ENCODE results near the gene CCDC191.

Gene CCDC191

GRCh38 chr3:114079761-114080160 lies 23.4 kb upstream of the CCDC191 start:
- no peak overlapping the region for H3K4me3 Mint-ChIP-seq
- H3K9me3 Mint-ChIP-seq: no peaks in the 10 kb centered on the region
- no peaks in the 10 kb centered on the region for H3K27me3 Mint-ChIP-seq
- H3K27ac Mint-ChIP-seq: no peak overlapping the region
- H3K36me3 Mint-ChIP-seq: peaks cover 45% of the 10 kb centered on the region in 2 donors
- no peaks in the 10 kb centered on the region for H3K4me1 Mint-ChIP-seq
- ATAC-seq (replicated peaks) (no peak), DNase-seq (no peak)

DNA sequence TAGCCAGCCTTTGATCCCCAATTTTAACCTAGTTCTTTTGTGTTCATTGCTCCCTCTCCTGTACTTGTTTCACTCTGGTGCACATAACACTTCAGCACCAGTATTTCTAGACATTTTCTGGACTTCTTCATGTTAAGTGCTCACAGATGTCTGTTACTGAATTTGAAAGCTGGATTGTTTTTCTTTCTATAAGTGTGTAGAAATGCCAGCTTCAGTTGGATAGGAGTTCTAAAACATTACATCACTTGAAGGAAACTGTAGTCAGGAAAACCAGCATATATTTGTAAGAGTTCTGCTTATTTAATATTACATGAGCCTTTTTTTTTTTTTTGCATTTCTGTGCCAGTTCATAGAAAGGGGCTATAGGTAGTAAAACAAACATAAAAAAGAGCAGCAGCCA lies 21.8 kb upstream of the CCDC191 start:
- no peak overlapping the region for H3K4me3 Mint-ChIP-seq
- no peak for DNase-seq
- ATAC-seq (replicated peaks): no peak
- H3K27ac Mint-ChIP-seq: no peak overlapping the region
- peaks cover 43 to 47% of the 10 kb centered on the region in 2 donors for H3K36me3 Mint-ChIP-seq
- no peaks in the 10 kb centered on the region for H3K4me1 Mint-ChIP-seq
- H3K27me3 Mint-ChIP-seq: no peaks in the 10 kb centered on the region
- no peaks in the 10 kb centered on the region for H3K9me3 Mint-ChIP-seq

DNA sequence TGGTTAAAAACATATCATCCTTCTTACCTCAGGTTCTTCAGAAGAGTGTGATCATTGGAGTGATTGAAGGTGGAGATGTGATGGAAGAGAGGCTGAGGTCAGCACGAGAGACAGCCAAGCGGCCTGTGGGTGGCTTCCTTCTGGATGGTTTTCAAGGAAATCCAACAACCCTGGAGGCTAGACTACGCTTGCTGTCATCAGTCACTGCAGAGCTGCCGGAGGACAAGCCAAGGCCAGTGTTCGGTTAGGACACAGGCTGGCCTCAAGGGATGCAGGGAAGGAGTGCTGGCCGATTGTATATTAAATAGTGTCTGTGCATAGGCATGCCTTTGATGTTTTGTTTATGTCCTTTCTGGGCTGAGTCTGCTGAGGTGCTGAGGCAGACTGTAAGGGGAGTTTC lies 20.4 kb upstream of the CCDC191 start:
- Mint-ChIP-seq H3K36me3 (peaks cover 48 to 55% of the 10 kb centered on the region in 2 donors), H3K27ac (no peak overlapping the region), H3K4me3 (no peak overlapping the region), H3K27me3 (no peaks in the 10 kb centered on the region), H3K9me3 (no peaks in the 10 kb centered on the region), H3K4me1 (peaks cover 0 to 2% of the 10 kb centered on the region in 2 donors)
- no peak for ATAC-seq (replicated peaks)
- DNase-seq: no peak

GRCh38 chr3:114071786-114072185 lies 15.5 kb upstream of the CCDC191 start:
- ATAC-seq (replicated peaks) (no peak), DNase-seq (no peak)
- H3K36me3 Mint-ChIP-seq: peaks cover 49 to 54% of the 10 kb centered on the region in 2 donors
- no peak overlapping the region for H3K27ac Mint-ChIP-seq
- H3K4me1 Mint-ChIP-seq: peaks cover 0 to 2% of the 10 kb centered on the region in 2 donors
- H3K9me3 Mint-ChIP-seq: no peaks in the 10 kb centered on the region
- H3K4me3 Mint-ChIP-seq: no peak overlapping the region
- H3K27me3 Mint-ChIP-seq: no peaks in the 10 kb centered on the region

- no peak for DNase-seq
- Mint-ChIP-seq H3K4me1 (peaks cover 0 to 4% of the 10 kb centered on the region in 2 donors), H3K4me3 (no peak overlapping the region), H3K27ac (no peak overlapping the region), H3K9me3 (no peaks in the 10 kb centered on the region), H3K36me3 (peaks cover 40 to 52% of the 10 kb centered on the region in 2 donors), H3K27me3 (no peaks in the 10 kb centered on the region)
- no peak for ATAC-seq (replicated peaks)
Measured at GRCh38 chr3:114068336-114068735, 12.0 kb upstream of the CCDC191 start.

GRCh38 chr3:114067804-114068203 lies 11.5 kb upstream of the CCDC191 start:
- DNase-seq (no peak), ATAC-seq (replicated peaks) (no peak)
- H3K4me3 Mint-ChIP-seq: no peak overlapping the region
- peaks cover 38 to 47% of the 10 kb centered on the region in 2 donors for H3K36me3 Mint-ChIP-seq
- H3K27ac Mint-ChIP-seq: no peak overlapping the region
- H3K4me1 Mint-ChIP-seq: peaks cover 0 to 4% of the 10 kb centered on the region in 2 donors
- H3K9me3 Mint-ChIP-seq: no peaks in the 10 kb centered on the region
- H3K27me3 Mint-ChIP-seq: no peaks in the 10 kb centered on the region

DNA sequence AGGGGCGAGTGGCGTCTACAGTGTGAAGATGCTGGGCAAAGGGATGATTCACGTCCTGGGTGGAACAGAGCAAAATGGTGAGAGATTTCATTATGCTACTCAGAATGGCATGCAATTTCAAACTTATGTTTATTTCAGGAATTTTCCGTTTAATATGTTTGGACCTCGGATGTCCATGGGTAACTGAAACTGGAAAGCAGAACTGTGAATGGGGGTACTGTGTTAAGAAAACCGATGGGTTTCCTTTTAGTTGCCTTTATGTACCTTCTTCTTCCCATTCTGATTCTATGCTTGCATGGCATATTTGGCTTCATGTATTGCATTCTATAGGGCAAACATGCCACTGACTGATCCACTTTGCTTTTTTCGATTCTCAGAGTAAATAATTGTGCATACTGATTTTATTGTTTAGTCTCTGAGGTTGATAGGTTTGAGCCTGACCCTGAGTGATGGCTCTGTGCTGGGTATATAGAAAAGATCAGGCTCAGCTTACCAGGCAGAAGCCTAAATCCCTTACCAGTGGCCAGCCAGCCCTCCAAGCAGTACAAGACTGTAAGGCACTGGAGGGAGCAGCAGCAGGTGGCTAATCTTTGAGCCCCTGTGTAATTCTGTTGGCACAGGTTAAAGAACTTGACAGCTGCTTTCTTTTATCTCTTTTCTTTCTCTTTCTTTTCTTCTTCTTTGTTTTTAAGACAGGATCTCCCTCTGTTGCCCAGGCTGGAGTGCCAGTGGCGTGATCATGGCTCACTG lies 4.8 kb upstream of the CCDC191 start:
- Mint-ChIP-seq H3K36me3 (peaks cover 23 to 40% of the 10 kb centered on the region in 2 donors), H3K27me3 (no peaks in the 10 kb centered on the region), H3K4me3 (no peak overlapping the region), H3K9me3 (no peaks in the 10 kb centered on the region), H3K4me1 (peaks cover 28 to 47% of the 10 kb centered on the region in 2 donors), H3K27ac (no peak overlapping the region)
- no peak for DNase-seq
- no peak for ATAC-seq (replicated peaks)

DNA sequence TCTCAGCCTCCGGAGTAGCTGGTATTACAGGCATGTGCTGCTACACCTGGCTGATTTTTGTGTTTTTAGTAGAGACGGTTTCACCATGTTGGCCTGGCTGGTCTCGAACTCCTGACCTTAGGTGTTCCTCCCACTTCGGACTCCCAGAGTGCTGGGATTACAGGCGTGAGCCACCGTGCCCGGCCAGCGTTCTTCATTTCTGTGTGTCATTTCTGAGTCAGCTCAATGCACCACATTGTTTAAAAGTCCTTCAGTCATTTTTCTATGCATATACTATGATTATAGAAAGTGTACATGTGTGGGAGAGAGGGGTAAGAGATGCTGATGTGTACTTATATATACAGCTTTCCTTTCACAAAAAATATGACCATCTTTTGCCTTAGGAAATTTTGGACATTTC lies 2.3 kb upstream of the CCDC191 start:
- Mint-ChIP-seq H3K36me3 (peaks cover 19 to 30% of the 10 kb centered on the region in 2 donors), H3K4me1 (peaks cover 26 to 55% of the 10 kb centered on the region in 2 donors), H3K27ac (no peak overlapping the region), H3K27me3 (no peaks in the 10 kb centered on the region), H3K9me3 (no peaks in the 10 kb centered on the region), H3K4me3 (peak overlapping the region; percentile 69 to 74)
- ATAC-seq (replicated peaks) (no peak), DNase-seq (no peak)

DNA sequence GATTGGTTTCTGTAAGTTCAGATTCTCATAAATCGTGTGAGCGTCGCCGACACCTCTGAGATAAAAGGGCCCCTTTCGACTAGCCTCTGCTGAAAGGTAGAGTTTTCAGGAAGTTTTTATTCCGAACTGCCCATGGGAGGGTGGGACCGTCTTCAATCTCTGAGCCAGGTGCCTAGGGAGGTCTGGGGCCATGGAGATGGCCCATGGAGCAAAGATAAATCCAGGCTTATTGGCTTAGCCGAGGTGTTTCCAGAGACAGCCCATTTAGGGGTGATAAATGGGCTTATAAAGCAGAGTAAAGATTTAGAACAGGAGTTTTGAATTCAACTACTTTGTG lies 653 bp upstream of the CCDC191 start:
- no peaks in the 10 kb centered on the region for H3K9me3 Mint-ChIP-seq
- DNase-seq (no peak), ATAC-seq (replicated peaks) (peak; percentile 6 to 11)
- peak overlapping the region; percentile 93 to 94 for H3K4me3 Mint-ChIP-seq
- peaks cover 19 to 27% of the 10 kb centered on the region in 2 donors for H3K36me3 Mint-ChIP-seq
- no peaks in the 10 kb centered on the region for H3K27me3 Mint-ChIP-seq
- H3K27ac Mint-ChIP-seq: peak overlapping the region; percentile 96
- peaks cover 26 to 51% of the 10 kb centered on the region in 2 donors for H3K4me1 Mint-ChIP-seq

DNA sequence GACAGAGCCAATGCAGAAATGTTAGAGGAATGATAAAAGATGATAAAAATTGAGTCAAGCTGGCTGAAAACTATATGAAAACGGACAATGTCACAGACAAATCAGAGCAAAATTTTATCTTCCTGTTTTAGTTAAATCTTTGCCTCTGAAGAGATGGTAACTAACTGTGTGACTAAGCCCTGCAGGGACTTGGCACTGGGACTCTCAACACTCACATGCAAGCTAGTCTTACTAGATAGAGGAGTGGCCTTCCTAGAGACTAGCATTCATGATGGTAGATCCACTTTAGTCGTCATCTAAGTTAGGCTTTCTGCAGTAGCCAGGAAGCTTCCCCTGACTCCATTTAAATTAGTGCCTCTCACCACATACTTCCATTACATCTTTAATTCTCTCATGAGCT lies 4.1 kb downstream of the CCDC191 start:
- Mint-ChIP-seq H3K4me3 (no peak overlapping the region), H3K27ac (no peak overlapping the region), H3K27me3 (no peaks in the 10 kb centered on the region), H3K9me3 (no peaks in the 10 kb centered on the region), H3K4me1 (peaks cover 0 to 8% of the 10 kb centered on the region in 2 donors), H3K36me3 (peaks cover 4 to 10% of the 10 kb centered on the region in 2 donors)
- ATAC-seq (replicated peaks) (no peak), DNase-seq (no peak)

DNA sequence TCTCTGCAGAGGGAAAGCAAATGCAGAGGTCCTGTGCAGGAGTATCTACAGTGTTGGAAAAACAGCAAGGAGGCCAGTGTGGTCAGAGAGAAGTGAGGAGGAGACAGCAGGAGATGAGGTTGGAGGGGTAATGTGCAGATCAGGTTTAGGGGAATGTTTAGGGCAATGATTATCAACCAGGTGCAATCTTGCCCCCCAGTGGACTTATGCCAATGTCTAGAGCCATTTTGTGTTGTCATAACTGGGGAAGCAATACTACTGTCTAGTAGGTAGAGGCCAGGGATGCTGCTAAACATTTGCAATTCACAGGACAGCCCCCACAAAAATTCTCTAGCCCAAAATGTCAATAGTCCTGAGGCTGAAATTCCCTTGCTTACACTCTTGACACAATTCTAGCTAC lies 13.1 kb downstream of the CCDC191 start:
- peaks cover 0 to 2% of the 10 kb centered on the region in 2 donors for H3K9me3 Mint-ChIP-seq
- H3K27me3 Mint-ChIP-seq: no peaks in the 10 kb centered on the region
- H3K27ac Mint-ChIP-seq: no peak overlapping the region
- peaks cover 4 to 7% of the 10 kb centered on the region in 2 donors for H3K36me3 Mint-ChIP-seq
- peaks cover 4 to 6% of the 10 kb centered on the region in 2 donors for H3K4me1 Mint-ChIP-seq
- no peak overlapping the region for H3K4me3 Mint-ChIP-seq
- DNase-seq (no peak), ATAC-seq (replicated peaks) (no peak)

DNA sequence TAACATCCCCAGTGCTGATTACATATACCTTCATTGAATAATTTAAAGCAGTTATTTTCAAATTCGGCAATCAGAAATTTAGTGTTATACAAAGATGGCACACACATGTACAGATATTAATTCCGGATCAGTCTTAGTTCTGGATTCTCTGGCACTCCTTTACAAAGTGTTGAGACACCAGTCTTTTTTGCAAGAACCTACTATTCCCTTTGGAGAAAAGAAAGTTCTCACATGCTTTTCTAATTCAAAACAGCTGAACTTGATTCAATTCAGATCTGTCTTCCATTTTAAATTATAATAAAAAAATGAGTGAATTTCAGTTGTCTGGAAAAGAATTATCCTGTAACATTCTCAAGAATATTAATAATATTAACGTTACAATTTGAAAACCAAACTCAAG lies 20.4 kb downstream of the CCDC191 start:
- DNase-seq (no peak), ATAC-seq (replicated peaks) (no peak)
- peaks cover 0 to 2% of the 10 kb centered on the region in 2 donors for H3K9me3 Mint-ChIP-seq
- H3K4me3 Mint-ChIP-seq: no peak overlapping the region
- no peak overlapping the region for H3K27ac Mint-ChIP-seq
- no peaks in the 10 kb centered on the region for H3K27me3 Mint-ChIP-seq
- H3K36me3 Mint-ChIP-seq: peaks cover 11 to 15% of the 10 kb centered on the region in 2 donors
- H3K4me1 Mint-ChIP-seq: no peaks in the 10 kb centered on the region

- no peaks in the 10 kb centered on the region for H3K27me3 Mint-ChIP-seq
- no peak for ATAC-seq (replicated peaks)
- no peaks in the 10 kb centered on the region for H3K4me1 Mint-ChIP-seq
- no peak overlapping the region for H3K4me3 Mint-ChIP-seq
- H3K36me3 Mint-ChIP-seq: peaks cover 15 to 20% of the 10 kb centered on the region in 2 donors
- H3K9me3 Mint-ChIP-seq: peaks cover 0 to 2% of the 10 kb centered on the region in 2 donors
- no peak for DNase-seq
- H3K27ac Mint-ChIP-seq: no peak overlapping the region
Measured at GRCh38 chr3:114034787-114035545, 21.4 kb downstream of the CCDC191 start.

DNA sequence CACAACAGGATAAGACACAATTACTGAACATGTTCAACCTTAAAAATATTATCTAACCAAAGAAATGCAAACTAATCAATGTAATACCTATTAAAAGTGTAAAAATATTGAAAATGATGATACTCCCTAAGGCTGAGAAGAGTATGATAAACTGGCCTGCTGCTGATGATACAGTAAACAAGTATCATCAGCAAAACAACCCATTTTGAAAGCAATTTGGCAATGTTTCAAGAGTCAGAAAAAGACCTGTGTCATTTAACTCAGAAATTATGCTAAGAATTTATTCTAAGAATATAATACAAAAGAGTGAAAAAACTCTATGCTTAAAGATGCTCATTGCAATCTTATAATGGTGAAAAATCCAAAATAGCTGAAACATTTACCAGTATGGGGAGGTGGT lies 22.1 kb downstream of the CCDC191 start:
- DNase-seq: no peak
- peaks cover 0 to 2% of the 10 kb centered on the region in 2 donors for H3K9me3 Mint-ChIP-seq
- H3K4me1 Mint-ChIP-seq: no peaks in the 10 kb centered on the region
- H3K27me3 Mint-ChIP-seq: no peaks in the 10 kb centered on the region
- no peak overlapping the region for H3K27ac Mint-ChIP-seq
- no peak overlapping the region for H3K4me3 Mint-ChIP-seq
- ATAC-seq (replicated peaks): no peak
- H3K36me3 Mint-ChIP-seq: peaks cover 15 to 24% of the 10 kb centered on the region in 2 donors

DNA sequence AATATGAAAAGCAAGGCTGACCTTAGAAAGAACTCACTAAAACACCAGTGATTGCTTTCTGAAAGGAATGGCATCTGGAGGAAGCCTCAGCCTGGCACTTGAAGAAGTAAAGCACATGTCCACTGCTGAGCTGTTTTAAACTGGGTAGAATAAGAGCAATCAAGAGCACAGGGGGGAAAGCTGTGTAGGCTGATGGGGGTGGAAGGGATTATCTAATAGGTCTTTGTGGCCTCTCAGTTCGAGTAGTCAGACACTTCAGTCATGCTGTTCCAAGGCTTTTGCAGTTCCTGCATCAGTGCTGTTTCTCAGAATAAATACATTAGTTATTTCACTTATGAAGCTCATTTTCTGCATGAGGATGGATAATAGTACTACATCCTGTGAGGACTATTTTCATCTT lies 22.6 kb downstream of the CCDC191 start:
- no peaks in the 10 kb centered on the region for H3K4me1 Mint-ChIP-seq
- no peak for DNase-seq
- no peak for ATAC-seq (replicated peaks)
- H3K9me3 Mint-ChIP-seq: peaks cover 0 to 2% of the 10 kb centered on the region in 2 donors
- H3K27ac Mint-ChIP-seq: no peak overlapping the region
- no peaks in the 10 kb centered on the region for H3K27me3 Mint-ChIP-seq
- peaks cover 15 to 23% of the 10 kb centered on the region in 2 donors for H3K36me3 Mint-ChIP-seq
- no peak overlapping the region for H3K4me3 Mint-ChIP-seq
